WERI-Rb-1 (cell line): ENCODE measurements around the gene TSPEAR.
"Not testable (repeated sequence)": the region's sequence is repeated elsewhere in the genome, so short reads cannot be mapped to it uniquely, and the experiment has no call there.

Source experiments
- DNase-seq: peaks from one replicate; pipeline ENCODE4 v3.0.0-alpha.2; 2020
- H3K27ac ChIP-seq: fragments of 250-450 bp; sonication (Bioruptor Pico); 2 replicates; pipeline ENCODE4 v1.5.1; 2020; ENCODE audit warnings: mild to moderate bottlenecking, moderate library complexity
- H3K27me3 ChIP-seq: fragments of 250-450 bp; sonication (Bioruptor Pico); 2 replicates; pipeline ENCODE4 v1.5.1; 2021; ENCODE audit warnings: mild to moderate bottlenecking, low read depth, moderate library complexity; ENCODE audit not compliant: insufficient read depth, severe bottlenecking
- H3K36me3 ChIP-seq: fragments of 250-450 bp; sonication (Bioruptor Pico); 2 replicates; pipeline ENCODE4 v1.5.1; 2020; ENCODE audit warnings: mild to moderate bottlenecking, moderate library complexity
- H3K4me3 ChIP-seq: 2 replicates; pipeline ENCODE4 v1.5.1; 2011; ENCODE audit warnings: low read depth, mild to moderate bottlenecking, control low read depth, low read length
- H3K9me3 ChIP-seq: fragments of 250-450 bp; sonication (Bioruptor Pico); 2 replicates; pipeline ENCODE4 v1.5.1; 2021; ENCODE audit warnings: mild to moderate bottlenecking, moderate library complexity; ENCODE audit not compliant: severe bottlenecking
- CTCF ChIP-seq: IDR thresholded peaks from 2 replicates; pipeline ENCODE4 v1.5.1; 2011; ENCODE audit warnings: low read depth, mild to moderate bottlenecking, control low read depth, inconsistent platforms, low read length

TSPEAR gene

GRCh38 chr21:44595524-44595923 lies 115.8 kb downstream of the TSPEAR start:
- TF ChIP-seq CTCF: no peak
- H3K9me3 ChIP-seq: peaks cover 4% of the 10 kb centered on the region
- H3K27me3 ChIP-seq: no peaks in the 10 kb centered on the region
- no peak for DNase-seq
- no peaks in the 10 kb centered on the region for H3K36me3 ChIP-seq
- no peak overlapping the region for H3K27ac ChIP-seq
- no peak overlapping the region for H3K4me3 ChIP-seq

GRCh38 chr21:44594406-44594916 lies 116.9 kb downstream of the TSPEAR start:
- H3K27ac ChIP-seq: no peak overlapping the region
- H3K9me3 ChIP-seq: peaks cover 4% of the 10 kb centered on the region
- DNase-seq: no peak
- H3K27me3 ChIP-seq: no peaks in the 10 kb centered on the region
- no peak for TF ChIP-seq CTCF
- no peak overlapping the region for H3K4me3 ChIP-seq
- no peaks in the 10 kb centered on the region for H3K36me3 ChIP-seq

- Histone ChIP-seq H3K9me3 (peaks cover 4% of the 10 kb centered on the region), H3K27me3 (no peaks in the 10 kb centered on the region), H3K4me3 (no peak overlapping the region), H3K27ac (no peak overlapping the region), H3K36me3 (no peaks in the 10 kb centered on the region)
- TF ChIP-seq CTCF: no peak
- DNase-seq: no peak
Measured at GRCh38 chr21:44593598-44594405, 117.6 kb downstream of the TSPEAR start.

GRCh38 chr21:44592446-44593311 lies 118.7 kb downstream of the TSPEAR start, which contains the start of gene KRTAP10-6:
Gene KRTAP10-6, minus strand, starts transcription at chr21:44592505. Its CDS starts 21 bp downstream, at chr21:44592484.
- no peak for DNase-seq
- Histone ChIP-seq H3K27ac (no peak within 1 kb of the TSS), H3K36me3 (no peaks in the 10 kb centered on the region), H3K9me3 (no peaks in the 10 kb centered on the region), H3K4me3 (no peak within 1 kb of the TSS), H3K27me3 (no peaks in the 10 kb centered on the region)
- no peak for TF ChIP-seq CTCF

GRCh38 chr21:44591801-44592130 lies 119.6 kb downstream of the TSPEAR start:
- not testable (repeated sequence) for H3K36me3 ChIP-seq, DNase-seq, H3K27me3 ChIP-seq, H3K9me3 ChIP-seq, H3K4me3 ChIP-seq, H3K27ac ChIP-seq

- not testable (repeated sequence) for H3K9me3 ChIP-seq, H3K27me3 ChIP-seq, H3K36me3 ChIP-seq, H3K27ac ChIP-seq, DNase-seq, H3K4me3 ChIP-seq
Measured at GRCh38 chr21:44590897-44591800, 120.2 kb downstream of the TSPEAR start.
